Neural crest cell (in vitro differentiated cells): Measurements from ENCODE around the gene RBM4B. TPM values are rescaled to one million over a fixed set of nuclear protein-coding genes. Genes with fewer than 3 reads are reported as not detected.

Source experiments
- DNase-seq: peaks from one replicate; pipeline ENCODE4 v3.0.0; 2021; ENCODE audit warnings: low read depth, mixed read lengths, low spot score
- H3K27ac Mint-ChIP-seq: one replicate; pipeline ENCODE4 v1.8.0; 2021; ENCODE audit warnings: mild to moderate bottlenecking, mixed read lengths; ENCODE audit not compliant: unreplicated experiment
- H3K27me3 Mint-ChIP-seq: 2 replicates; pipeline ENCODE4 v1.8.0; 2021; ENCODE audit warnings: low read depth, mild to moderate bottlenecking, mixed read lengths
- H3K36me3 Mint-ChIP-seq: 2 replicates; pipeline ENCODE4 v1.8.0; 2021; ENCODE audit warnings: low read depth, mild to moderate bottlenecking, mixed read lengths
- H3K4me1 Mint-ChIP-seq: 2 replicates; pipeline ENCODE4 v1.8.0; 2021; ENCODE audit warnings: mixed read lengths
- H3K4me3 Mint-ChIP-seq: one replicate; pipeline ENCODE4 v1.8.0; 2021; ENCODE audit warnings: mild to moderate bottlenecking, mixed read lengths
- H3K9me3 Mint-ChIP-seq: 2 replicates; pipeline ENCODE4 v1.8.0; 2021; ENCODE audit warnings: mixed read lengths
- total RNA-seq: library from RNA; stranded (reverse); gene quantifications from 2 replicates; pipeline ENCODE4 v1.2.1, GENCODE V29; 2021
- TF ChIP-seq, protein P1 (sequence below): fragments of 200-600 bp; sonication (generic); conservative IDR thresholded peaks from 2 replicates; pipeline ENCODE4 v1.5.0; 2021; ENCODE audit warnings: antibody characterized with exemption, mild to moderate bottlenecking

The RBM4B gene
- total RNA-seq, 1 donor from 2014 or later = 61.9 TPM

DNA sequence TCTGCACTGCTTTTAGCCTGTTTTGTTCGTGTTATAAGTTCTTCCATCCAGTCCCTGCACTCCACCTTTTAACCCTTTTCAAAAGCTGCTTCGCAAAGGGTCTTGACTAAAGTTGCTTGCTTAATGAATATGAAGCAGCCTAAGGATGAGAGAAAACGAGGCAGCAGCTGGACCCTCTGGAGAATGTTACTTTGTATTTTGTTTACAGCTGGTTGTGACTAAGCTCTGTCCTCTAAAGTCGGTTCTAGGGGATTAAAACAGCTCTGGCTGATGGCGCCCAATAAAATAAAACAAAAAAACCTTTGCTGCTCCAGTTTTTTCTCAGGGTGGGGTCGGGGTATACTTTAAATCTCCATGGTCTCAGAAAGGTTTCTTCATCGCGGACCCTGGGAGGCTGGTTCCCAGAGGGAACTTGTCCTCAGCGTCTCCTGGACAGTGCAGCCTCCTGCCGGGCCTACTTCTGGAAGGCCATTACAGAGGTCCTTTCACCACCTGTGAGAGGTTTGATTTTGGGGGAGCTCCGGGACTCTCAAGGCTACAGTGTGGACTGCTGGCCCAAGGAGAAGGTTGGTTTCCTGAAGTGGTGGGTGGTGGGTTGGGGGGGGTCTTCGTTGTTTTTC is 40.0 kb downstream of the RBM4B start:
- Mint-ChIP-seq H3K36me3 (peaks cover 39% of the 10 kb centered on the region), H3K27me3 (peaks cover 11% of the 10 kb centered on the region), H3K9me3 (no peaks in the 10 kb centered on the region), H3K4me1 (peaks cover 56% of the 10 kb centered on the region), H3K4me3 (peak overlapping the region; percentile 99), H3K27ac (peak overlapping the region; percentile 61)
- DNase-seq = no peak
- TF ChIP-seq, protein P1, sequence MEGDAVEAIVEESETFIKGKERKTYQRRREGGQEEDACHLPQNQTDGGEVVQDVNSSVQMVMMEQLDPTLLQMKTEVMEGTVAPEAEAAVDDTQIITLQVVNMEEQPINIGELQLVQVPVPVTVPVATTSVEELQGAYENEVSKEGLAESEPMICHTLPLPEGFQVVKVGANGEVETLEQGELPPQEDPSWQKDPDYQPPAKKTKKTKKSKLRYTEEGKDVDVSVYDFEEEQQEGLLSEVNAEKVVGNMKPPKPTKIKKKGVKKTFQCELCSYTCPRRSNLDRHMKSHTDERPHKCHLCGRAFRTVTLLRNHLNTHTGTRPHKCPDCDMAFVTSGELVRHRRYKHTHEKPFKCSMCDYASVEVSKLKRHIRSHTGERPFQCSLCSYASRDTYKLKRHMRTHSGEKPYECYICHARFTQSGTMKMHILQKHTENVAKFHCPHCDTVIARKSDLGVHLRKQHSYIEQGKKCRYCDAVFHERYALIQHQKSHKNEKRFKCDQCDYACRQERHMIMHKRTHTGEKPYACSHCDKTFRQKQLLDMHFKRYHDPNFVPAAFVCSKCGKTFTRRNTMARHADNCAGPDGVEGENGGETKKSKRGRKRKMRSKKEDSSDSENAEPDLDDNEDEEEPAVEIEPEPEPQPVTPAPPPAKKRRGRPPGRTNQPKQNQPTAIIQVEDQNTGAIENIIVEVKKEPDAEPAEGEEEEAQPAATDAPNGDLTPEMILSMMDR = no peak

DNA sequence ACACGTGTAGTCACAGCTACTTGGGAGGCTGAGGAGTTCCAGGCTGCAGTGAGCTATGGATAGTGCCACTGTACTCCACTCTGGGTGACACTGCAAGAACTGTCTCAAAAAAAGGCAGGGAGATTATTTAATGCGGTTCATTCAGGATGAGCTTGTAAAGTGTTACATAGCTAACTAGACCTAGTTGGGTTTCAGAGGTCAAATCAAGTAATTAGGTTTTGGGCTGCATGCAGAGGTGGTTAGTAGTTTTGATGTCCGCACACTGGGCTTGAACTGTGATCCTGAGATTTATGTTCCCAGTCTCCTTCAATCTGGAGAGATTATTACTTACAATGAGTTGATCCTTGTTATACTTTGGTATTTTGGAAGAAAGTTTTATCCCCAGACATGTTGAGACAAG is 41.3 kb downstream of the RBM4B start:
- H3K36me3 Mint-ChIP-seq = peaks cover 36% of the 10 kb centered on the region
- H3K27ac Mint-ChIP-seq = no peak overlapping the region
- H3K4me1 Mint-ChIP-seq = peaks cover 44% of the 10 kb centered on the region
- no peaks in the 10 kb centered on the region for H3K9me3 Mint-ChIP-seq
- H3K27me3 Mint-ChIP-seq = peaks cover 11% of the 10 kb centered on the region
- no peak for DNase-seq
- peak overlapping the region; percentile 79 for H3K4me3 Mint-ChIP-seq
- TF ChIP-seq, protein P1 = no peak

DNA sequence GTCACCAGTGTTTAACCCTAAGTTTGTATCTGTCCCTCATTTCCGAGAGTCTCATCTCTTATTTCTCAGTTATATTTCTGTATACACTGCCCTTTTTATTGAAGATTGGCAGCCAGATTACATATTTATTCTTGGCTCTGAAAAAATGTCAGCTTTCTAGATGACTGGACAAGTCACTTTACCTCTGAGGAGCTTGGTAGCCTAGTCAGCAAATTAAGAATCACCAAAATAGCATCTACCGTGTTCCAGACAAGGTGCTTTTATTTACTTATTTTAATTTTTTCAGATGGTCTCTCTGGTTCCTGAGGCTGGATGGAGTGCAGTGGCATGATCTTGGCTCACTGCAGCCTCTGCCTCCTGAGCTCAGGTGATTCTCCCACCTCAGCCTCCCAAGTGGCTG is 44.7 kb downstream of the RBM4B start:
- Mint-ChIP-seq H3K4me1 (peaks cover 18% of the 10 kb centered on the region), H3K27ac (no peak overlapping the region), H3K4me3 (no peak overlapping the region), H3K36me3 (peaks cover 30% of the 10 kb centered on the region), H3K9me3 (no peaks in the 10 kb centered on the region), H3K27me3 (no peaks in the 10 kb centered on the region)
- DNase-seq = no peak
- TF ChIP-seq, protein P1 = no peak

DNA sequence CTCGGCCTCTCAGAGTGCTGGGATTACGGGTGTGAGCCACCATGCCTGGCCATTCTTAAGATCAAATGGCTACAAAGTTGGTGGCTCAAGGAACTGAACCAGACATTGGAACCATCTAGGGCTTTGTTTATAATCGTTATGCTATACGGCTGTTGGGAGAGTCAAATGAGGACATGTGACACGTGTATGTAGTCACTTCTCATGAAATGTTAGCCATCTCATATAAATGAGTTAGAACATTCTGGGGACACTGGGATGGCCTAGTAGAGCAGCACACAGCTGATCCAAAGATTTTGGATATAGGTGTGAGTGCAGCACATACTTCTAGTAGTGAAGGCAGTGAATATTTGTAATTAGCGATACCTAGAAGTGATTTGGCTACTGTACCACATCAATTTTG is 45.8 kb downstream of the RBM4B start:
- Mint-ChIP-seq H3K4me3 (peak overlapping the region; percentile 32), H3K36me3 (peaks cover 33% of the 10 kb centered on the region), H3K9me3 (no peaks in the 10 kb centered on the region), H3K27ac (no peak overlapping the region), H3K27me3 (no peaks in the 10 kb centered on the region), H3K4me1 (peaks cover 10% of the 10 kb centered on the region)
- no peak for DNase-seq
- TF ChIP-seq, protein P1 = no peak

- Mint-ChIP-seq H3K27me3 (no peaks in the 10 kb centered on the region), H3K4me3 (no peak overlapping the region), H3K4me1 (peaks cover 3% of the 10 kb centered on the region), H3K27ac (no peak overlapping the region), H3K36me3 (peaks cover 30% of the 10 kb centered on the region), H3K9me3 (no peaks in the 10 kb centered on the region)
- TF ChIP-seq, protein P1 = no peak
- DNase-seq = no peak
Measured at GRCh38 chr11:66629356-66629755, 48.3 kb downstream of the RBM4B start.
